NCI-H1436 treated with DMSO at 0.1 percent for 48 hours (cell line): Measurements from ENCODE around the gene MOB3A.

ENCODE experiments used
- DNase-seq: peaks from one replicate; lab custom pipeline; 2025; lab: John Stamatoyannopoulos, UW

Gene MOB3A

DNA sequence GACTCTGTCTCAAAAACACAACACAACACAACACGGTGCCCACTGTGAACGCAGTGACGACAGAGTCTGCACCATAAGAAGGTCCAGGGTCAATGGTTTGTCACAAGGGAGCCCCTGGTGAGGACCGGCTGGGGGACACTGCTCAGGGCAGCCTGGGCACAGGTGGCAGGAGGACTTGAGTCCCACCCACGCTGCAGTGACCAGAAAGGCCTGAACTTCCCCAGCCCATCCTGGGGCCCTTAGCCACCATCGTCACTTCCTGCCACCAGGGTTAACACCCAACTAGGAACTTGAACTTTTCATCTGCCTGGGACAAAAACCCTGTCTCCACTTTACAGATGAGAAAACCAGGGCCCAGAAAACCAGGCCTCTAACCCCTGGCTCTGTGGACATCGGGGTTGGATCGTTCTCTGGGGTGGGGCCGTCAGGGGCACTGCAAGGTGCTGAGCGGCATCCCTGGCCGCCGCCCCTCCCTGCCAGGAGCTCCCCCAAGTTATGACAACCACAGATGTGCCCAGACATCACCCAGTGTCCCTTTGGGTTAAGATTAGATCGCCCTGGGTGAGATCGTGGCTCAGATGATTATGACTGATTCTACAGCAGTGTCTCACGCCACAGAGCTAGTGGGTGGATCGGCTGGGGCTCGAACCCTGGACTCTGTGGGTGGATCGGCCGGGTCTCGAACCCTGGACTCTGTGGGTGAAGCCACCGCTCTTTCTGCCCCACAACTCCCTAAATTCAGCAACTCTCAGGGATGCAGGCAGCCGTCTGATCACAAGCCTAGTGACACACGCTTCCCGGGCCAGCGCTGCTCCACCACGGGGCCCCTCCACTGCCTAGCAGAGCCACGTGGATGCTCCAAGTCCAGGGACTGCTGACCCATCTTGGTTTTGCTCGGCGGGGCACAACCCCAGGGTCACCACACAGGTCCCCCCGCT, 14.0 kb downstream of the MOB3A start:
- no peak for DNase-seq

DNA sequence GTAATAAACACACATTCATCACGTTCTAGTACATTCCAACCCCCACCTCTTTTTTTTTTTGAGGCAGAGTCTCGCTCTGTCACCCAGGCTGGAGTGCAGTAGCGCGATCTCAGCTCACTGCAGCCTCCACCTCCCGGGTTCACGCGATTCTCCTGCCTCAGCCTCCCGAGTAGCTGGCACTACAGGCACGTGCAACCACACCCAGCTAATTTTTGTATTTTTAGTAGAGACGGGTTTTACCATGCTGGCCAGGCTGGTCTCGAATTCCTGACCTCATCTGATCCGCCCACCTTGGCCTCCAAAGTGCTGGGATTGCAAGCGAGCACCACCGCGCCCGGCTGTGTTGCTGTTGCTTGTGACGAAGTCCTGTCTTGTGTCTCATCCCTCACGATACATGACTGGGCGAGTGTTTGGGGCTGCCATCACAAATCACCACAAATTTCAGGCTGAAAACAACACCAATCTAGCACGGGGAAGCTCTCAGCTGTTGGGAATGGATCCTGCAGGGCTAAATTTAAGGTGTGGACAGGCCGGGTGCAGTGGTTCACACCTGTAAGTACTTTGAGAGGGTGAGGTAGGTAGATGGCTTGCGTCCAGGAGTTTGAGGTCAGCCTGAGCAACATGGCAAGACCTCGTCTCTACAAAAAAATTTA, 15.7 kb downstream of the MOB3A start:
- no peak for DNase-seq

DNA sequence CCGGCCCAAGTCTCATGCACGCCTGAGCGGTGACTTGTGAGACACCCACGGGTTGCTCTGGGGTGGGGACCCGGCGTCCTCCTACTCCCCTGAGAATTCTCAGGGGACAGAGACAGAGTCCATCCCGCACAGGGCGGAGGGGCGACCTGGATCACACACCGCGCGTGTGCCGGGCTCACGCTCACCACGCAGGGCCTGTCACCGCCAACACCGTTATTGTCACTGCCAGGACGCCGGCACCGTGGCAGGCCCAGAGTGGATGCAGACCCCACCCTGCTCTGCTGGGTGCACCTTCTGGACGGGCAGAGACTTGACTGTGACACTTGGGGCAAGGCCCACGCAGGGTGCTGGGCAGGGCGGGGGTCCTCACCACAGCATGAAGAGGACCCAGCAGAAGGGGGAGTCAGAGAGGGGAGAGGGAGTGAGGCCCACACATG, 16.2 kb downstream of the MOB3A start:
- no peak for DNase-seq

DNA sequence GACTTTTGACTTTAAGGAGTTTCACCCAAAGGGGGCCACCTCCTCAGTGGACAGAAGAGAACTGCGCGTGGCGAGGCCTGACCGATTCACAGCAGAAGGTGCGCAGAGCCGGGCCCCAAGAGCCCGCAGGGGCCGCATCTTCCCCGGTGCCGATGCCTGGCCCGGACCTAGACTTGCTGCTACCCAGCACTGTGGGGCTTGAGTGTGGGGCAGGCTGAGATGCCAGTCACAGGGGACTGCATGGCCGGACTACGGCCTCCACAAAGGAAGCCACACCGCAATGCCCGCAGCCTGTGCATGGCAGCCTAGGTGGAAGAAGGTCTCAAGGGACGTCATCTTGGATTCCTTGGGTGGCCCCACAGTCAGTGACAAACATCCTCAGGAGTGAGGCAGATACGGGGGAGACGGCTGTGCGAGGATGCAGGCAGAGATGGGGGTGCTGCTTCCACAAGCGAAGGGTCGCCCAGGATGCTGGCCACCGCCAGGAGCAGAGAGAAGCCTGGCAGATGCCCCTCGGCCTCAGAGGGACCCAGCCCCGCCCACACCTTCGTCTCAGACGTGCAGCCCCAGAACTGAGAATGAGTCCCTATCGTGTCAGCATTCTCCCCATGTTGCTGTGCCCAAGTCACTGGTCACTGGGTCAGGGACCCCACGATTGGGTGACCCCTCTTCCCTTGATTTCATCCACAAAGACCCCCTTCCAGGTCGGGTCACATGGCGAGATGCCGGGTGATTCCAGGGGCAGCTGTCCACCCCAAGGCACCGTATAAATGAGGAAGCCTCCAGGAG, 16.9 kb downstream of the MOB3A start:
- no peak for DNase-seq

DNA sequence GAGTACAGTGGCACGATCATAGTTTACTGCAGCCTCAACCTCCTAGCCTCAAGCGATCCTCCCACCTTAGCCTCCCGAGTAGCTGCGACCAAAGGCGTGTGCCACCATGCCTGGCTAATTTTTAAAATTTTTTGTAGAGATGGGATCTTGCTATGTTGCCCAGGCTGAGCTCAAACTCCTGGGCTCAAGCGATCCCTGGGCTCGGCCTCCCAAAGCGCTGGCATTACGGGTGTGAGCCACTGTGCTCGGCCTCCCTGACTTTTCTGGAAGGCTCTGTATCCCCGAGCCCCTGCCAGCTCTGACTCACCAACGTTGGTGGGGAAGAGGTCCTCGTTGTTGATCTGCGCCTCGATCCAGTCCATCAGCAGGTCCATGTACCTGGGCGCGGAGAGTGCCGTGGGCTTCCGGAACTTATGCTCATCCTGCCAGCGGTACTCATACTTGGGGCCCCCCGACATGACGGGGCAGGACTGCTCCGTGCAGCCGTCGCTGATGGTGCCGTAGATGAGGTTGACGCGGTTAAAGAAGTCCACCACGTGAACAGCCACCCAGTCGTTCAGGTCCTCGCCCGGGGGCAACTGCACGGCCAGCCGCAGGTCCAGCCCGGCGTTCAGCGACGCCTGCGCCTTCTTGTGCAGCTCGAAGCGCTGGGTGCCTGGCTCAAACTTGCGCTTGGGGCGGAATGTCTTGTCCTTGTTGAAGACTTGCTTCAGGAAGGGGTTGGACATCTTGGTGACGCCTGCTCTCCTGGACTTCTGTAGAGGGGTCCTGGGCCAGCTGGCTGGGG, 18.1 kb downstream of the MOB3A start:
- DNase-seq, result no peak

DNA sequence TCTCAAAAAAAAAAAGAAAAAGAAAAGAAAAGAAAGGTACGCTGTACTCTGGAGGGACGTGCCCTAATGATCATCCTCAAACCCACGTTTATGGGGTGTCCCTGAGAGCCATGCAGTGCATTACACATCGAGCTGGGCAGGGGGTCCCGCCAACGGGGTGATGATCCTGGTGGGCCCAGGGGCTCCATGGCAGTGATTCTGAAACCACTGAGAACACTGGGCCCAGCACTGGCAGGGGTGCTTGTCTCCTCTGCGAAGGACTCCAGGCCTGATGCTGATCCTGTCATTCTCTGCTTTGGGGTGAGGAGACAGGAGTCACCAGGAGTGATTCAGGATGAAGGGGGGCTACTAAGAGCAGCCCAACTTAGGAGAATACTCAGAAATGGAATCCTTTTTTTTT, 18.7 kb downstream of the MOB3A start:
- DNase-seq, result no peak

DNA sequence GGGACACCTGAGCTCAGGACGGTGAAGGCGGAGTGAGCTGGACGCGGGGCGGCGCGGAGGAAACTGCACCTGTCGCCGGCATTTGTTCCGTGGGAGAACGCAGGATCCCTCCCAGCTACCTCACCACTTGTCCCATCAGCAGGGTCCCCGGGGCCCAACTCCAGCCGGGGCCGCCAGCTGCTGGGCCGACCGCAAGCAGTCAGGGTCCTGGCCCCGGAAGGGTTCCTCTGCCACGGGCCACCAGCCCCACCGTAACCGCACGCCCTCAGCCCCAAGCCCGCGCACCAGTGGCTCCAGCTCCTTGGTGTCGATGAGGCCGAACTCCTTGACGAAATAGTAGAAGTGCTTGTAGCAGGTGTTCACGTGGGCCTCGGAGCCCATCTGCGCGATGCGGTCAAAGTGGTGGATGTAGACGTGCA, 19.6 kb downstream of the MOB3A start:
- no peak for DNase-seq

DNA sequence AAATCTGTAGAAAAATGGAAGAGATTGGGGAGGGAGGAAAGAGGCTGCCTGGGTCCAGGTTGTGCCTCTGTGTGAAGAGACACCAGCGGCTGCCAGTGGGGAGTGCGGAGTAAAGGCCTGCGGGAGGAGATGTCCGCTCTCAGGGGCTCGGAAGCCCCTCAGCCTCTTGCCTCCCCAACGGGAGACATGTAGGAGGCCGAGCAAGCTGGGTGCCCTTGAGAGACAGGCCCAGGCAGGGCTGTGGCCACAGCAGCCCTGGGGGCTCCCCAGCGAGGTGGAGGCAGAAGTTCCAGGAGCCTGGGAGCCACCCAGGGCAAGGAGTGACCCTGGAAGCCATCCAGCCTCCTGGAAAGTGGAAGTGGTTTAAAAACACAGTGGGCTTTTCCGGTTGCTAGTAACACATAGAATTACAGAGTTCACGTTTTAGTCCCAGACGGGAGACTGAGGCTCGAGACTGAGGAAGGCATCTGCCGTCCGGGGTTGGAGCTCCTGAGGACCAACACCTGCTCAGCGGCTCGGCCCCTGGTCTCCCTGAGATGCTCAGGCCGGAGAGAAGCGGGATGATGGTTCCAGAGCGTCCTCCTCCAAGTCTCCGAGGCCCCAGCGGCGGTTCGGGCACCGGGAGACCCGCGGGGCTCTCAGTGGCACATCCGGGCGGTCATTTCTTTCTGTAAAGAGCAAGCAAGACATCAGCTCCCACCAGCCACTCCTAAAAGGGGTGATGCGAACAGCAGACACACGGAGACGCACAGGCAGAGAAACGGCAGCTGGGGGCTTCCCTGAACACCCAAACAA, 23.2 kb downstream of the MOB3A start:
- DNase-seq, result no peak

DNA sequence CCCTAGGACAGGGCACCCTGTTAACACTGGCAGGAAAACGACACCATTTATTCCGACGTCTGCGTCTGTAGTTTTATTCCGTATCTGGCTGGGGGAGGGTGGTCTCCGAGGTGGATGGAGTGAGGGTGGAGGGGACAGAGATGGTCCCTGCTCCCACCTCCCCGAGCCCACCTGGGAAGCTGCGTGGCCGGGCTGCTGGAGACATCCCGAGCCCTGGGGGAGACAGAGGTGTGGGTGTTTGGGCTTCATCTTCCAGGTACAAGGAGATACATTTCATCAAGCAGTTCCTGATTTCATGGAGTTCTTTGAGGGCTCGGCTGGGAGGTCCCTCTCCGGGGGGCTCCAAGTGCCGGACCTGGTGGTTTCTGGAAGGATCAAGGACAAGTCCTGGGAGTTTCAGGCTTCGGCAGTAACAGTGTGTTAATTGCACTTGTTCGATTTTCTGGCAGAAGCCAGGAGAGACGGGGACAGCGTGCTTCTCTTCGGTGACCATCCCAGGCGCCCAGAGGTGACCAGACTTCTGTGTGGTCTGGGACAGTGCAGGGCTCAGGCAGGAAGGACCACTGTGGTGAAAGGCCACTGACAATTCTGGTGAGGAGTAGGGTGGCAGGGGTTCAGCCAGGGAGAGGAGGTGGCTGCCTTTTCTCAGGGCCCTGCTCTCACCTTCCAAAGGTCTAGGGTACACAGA, 25.0 kb downstream of the MOB3A start:
- DNase-seq, result no peak

DNA sequence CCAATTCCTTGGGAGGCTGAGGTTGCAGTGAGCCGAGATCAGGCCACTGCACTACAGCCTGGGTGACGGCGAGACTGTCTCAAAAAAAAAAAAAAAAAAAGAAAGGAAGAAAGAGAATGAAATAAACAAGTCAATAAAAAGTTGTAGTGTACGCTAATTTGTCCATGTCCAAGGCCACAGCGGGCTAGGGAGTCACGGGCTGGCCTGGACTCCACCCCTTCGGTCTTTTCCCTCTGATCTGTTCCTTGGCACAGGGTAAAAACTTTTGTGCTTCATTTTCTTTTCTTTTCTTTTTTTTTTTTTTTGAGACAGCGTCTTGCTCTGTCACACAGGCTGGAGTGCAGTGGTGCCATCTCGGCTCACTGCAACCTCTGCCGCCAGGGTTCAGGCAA, 25.7 kb downstream of the MOB3A start:
- no peak for DNase-seq

DNA sequence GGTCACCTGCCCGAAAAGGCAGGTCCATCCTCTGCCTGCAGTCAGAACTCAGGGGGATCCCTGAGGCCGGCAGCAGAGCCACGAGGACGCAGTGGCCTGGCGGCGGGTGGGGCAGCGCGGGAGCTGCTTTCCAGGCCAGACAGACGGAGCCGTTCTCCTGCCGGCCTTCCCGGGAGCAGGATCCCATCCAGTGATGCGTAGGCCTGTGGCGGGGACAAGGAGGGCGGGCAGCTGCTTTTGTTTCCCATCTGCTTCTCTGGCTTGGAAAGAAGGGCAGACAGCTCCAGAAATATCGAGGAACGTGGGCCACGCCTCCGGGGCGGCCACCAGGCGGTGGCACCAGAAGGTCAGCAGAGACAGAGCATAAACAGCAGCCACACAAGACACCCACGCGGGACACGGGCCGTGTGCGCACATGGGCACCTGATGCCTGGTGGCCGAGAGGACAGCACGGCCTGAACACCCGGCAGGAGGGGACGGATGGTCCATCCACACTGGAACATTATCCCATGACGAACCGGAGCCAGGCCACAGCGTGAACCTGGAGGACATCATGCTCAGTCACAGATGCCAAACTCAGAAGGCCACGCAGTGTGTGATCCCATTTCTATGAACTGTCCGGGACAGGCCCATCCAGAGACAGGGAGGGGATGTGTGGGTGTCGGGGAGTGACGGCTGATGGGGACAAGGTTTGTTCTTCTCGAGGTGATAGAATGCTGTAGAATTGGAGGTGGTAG, 31.2 kb downstream of the MOB3A start:
- DNase-seq, result no peak

DNA sequence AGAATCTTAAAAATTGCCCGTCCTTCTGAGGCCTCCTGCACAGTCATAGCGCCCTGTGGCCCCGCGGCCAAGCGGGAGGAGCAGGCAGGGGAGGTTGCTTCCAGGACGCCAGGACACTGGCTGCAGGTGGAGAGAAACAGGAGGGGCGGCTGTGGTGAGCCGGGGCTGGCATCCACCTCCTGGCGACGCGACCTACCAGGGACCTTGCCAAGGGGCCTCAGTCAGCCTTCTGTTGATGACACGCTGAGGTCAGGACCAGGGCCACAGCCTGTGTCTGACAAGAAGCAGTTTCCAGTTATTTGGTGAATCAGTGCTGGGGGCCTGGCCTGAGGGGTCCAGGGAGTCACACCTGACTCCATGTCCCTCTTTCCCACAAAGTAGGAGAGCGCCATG, 31.7 kb downstream of the MOB3A start:
- DNase-seq, result no peak

DNA sequence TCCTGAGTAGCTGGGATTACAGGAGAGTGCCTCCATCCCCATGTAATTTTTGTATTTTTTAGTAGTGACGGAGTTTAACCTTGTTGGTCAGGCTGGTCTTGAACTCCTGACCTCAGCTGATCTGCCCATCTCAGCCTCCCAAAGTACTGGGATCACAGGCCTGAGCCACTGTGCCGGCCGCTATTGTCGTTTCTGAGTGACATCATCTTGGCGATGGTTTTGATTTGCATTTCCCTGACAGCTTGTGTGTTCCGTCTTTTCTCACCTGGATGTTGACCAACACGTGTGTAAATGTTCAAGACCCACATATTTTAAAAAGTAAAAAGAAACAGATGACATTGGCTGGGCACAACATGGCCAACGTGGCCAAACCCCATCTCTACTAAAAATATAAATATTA, 32.3 kb downstream of the MOB3A start:
- no peak for DNase-seq

DNA sequence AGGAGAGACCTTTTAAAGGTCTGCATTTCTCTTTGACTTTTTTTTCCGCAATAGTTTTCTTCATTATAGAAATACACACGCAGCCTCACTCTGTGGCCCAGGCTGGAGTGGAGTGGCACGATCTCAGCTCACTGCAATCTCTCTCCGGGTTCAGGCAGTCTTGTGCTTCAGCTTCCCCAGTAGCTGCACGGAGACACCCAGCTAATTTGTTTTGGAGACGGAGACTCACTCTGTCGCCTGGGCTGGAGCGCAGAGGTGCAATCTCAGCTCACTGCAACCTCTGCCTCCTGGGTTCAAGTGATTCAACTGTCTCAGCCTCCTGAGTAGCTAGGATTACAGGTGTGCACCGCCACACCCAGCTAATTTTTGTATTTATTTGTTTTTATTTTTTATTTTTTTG, 33.4 kb downstream of the MOB3A start:
- no peak for DNase-seq

DNA sequence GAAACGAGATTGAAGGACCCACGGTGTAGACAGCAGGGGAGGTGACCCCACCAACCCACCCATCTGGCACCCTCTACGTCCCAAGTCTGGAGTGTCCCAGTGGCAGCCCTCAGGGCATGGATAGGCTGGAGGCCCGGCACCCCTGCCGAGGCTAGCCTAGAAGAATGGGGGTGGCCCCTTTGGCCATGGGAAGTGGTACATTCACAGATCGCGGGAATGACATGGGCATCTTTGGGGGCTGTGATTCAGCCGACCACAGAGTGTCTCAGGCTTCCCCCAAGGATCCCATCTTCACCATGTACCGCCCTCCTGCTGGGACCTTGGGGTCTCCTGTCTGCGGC, 33.8 kb downstream of the MOB3A start:
- DNase-seq, result no peak

DNA sequence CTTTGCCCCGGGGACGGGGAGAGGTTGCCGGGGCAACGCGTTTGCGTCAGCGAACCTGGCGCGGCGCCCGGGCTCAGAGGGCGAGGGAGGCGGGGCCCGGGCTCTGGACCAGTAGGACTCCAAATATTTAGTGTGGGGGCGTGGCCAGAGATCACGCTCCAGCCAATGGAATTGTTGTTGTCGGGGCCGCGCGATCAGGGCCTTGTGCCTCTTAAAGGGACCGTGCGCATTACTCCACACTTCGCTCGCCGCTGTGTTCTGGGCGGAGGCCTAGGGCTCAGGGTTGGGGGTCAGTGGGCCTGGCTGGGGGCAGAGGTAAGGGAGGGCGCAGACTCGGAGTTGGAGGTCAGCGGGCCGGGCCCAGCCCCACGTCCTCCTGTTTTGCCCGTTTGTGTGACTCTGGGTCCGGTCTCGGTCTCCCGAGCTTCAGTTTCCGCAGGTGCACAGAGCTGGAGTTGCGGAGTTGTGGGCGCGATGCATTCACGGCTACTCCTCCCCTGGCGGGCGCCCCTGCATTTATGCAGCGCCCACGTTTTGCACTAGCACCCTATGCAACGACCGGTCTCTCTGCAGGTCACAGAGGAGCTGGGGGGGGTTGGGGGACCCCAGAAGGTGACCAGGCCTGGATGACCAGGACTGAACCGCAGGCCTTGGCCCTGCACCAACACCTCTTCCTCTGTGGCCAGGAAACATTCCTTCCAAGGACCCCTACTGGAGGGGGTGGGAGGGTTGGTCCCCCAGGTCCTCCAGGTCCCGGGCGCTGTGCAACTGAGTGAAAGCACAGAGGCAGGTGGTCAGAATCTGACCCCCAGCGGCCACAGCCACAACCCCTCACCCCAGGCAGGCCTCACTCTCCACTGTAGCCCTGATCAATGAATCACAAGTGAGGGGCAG, 34.4 kb downstream of the MOB3A start:
- DNase-seq, result peak; percentile 94

DNA sequence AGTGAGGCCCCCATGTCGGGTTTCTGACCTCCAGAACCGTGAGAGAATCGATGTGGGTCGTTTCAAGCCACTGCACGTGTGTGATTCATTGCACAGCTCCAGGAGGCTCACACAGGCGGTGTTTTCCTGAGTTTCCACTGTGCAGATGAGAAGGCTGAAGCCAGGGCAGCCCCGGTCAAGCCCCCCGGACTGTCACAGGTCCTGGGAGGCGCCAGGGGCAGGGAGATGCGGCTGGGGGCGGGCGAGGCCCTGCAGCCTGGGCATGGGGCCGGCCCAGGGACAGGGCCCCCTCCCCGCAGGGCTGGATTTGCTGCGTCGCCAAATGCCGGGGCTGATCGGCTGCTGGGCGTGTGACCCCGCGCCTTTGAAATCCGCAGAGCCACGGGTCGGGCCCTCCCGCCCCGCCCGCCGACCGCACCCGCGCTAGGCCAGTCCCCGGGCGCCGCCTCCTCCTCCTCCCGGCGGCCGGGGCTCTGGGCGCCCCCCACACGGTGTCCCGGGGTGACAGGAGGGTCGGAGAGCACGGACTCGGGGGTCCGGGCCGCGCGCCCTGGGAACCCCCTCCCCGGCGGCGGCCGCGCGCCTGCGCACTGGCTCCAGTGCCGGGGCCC, 35.1 kb downstream of the MOB3A start:
- no peak for DNase-seq

DNA sequence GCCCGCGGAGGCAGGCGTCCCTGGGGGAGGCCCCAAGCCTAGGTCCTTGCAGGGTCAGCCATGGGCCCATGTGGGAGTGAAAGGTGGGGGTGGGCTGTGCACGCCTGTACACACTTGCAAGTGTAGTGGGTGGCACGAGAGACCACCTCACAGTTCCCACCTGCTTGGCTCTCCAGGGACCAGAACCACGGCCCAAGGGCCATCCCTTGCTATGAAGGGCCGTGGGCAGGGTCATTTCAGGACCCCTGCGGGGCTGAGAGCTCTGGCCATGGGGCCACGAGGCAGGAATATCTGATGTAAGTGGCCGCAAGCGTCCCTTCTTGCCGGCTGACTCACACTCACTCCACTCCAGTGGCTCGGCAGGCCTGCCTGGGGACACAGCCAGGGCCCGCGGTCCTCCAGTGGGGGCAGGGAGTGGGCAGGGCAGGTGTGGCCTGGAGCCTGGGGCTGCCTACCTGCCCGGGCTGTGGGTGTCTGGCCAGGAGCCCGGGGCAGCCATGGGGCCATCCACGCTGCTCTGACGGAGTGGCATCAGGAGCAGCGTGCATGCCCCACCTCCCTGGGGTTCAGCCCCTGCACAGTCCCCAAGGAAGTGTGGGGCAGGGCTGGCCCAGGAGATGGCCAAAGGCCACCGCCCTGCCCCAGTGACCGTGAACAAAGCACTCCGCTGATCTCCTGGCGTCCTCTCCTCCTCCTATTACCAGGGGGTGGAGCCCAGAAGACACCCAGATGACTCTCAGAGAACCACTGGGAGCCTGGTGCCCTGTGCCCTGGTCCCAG, 36.5 kb downstream of the MOB3A start:
- no peak for DNase-seq
